ENCODE data around the gene ZSCAN22.

Gene ZSCAN22

DNA sequence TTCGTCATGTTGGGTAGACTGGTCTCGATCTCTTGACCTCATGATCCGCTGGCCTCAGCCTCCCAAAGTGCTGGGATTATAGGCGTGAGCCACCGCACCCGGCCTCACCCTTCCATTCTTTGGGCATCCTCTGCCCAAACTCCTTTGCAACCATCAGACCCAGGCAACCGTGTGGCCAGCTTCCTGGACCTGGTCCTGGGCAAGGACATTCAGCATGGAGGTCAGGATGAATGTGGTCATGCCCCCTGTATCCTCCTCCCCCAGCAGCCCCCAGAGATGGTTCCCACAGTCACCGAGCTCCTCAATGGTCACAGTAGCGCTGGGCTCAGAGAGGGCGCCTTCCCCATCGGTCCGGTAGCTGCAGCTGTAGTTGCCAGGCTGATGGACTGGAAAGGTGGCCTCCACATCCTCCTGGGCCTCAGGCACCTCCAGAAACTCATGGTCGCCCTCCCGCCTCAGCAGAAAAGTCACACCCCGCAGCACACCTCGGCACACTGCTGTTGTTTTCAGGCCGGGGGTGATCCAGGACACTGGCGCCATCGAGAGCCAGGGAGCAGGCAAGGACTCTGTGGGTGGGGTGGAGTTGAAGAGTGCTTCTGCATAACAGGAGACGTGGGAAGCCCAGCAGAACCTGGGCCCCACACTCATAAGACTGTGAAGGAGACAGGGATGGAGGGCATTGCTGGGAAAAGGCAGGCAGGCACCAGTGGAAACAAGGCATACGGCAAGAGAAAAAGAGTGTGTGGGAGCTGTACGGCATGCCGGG lies 25.4 kb downstream of the ZSCAN22 start:
- DNase-seq (ENCODE audit: low spot score): no peak

DNA sequence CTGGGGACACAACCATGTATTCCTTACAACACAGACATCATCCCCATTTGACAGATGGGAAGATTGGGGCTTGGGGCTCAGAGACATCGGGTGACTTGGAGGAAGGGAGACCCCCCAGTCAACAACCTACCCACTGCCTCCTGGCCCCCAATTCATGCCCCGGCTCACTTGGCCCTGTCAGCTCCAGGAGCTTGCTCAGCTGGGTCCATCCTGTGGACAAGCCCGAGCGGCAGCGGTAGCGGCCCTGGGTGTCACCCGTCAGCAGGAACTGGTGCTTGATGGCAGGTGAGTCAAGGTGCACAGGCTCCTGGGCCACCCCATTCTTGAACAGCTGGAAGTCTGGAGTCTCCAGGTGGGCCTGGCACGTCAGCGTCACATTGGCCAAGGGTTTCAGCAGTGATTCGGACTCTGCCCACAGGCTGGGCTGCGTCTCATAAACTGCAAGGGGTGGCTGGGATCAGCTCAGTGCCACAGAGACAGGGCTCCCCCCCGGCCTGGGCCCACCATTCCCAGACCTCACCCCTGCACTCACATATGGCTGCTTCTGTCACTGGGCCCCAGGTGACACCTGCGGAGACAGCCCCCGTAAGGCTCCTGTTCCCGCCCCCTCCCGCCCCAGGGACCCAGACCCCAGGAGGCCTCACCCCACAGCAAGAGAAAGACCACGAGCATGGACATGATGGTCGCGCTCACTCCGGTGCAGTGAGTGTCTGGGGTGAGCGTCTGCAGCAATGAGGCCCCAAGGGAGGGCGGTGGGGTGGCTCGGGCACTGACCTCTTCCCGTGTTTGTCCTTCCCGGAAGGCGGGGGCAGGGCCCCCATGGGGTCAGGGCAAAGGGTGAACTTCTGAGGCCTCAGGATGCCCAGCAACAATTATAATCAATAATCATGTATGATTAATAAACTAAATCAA lies 26.2 kb downstream of the ZSCAN22 start, which contains the start of gene A1BG:
Gene A1BG, minus strand, starts transcription at position 733 of the 912 bp plus-strand sequence. Its CDS starts 55 bp downstream, at position 678.
- DNase-seq (ENCODE audit: low spot score): no peak

DNA sequence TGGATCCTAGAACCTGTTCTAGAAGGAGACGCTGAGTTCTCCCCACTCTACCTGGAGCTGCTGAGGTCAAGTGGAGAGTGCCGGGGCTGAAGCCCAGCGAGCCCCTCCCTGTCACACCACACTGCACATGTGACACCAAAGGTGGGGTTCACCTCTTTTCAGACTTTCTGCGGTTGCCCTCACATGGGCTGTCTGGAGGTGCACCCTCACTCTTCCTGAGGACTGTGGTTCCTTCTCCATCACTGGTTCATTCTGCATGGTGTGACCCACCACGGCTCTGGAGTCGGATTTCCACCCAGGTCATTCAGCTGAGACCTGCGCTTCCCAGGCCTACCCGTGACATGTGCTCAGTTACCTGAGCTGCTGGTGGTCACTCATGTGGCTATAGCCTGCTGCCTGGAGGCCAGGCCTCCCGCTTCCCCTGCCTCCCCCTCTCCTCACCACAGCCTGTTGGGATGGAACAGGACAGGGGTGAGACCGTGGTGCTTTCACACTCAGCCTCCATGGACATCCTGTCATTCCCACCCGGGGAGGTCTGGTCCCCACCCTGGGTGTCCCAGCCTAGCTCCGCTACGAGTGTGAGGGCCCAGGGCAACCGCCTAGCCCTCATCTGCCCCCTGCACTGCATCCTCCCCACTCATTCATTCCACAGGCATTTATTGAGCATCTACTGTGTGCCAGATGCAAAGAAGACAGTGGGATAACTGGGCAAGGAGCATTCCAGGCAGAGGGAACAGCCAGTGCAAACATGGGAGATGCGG lies 27.1 kb downstream of the ZSCAN22 start:
- no peak for DNase-seq (ENCODE audit: low spot score)

DNA sequence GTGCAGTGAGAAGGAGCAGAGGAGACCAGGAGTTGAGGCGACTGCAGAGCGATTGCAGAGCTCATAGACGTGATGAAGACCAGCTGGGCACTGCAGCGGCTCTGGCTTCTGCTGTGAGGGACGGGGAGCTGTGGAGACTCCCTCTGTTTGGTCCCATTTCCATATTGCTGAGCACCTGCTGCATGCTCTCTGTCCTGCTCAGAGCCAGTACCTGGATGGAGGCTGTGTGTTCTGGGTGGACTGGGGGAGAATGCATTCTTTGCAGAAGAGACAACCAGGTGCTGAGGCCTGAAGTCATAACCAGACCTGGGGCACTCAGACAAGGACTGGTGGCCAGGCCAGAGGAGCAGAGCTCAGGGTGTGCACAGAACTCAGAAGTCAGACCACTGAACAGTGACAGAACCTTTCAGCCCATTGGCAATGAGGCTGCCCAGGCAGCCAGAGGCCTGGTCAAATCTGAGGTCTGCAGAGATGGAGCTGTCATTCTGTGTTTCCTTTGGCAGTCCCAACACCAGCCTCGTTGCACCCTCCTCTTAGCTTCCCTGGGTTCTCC lies 27.8 kb downstream of the ZSCAN22 start:
- no peak for DNase-seq (ENCODE audit: low spot score)

DNA sequence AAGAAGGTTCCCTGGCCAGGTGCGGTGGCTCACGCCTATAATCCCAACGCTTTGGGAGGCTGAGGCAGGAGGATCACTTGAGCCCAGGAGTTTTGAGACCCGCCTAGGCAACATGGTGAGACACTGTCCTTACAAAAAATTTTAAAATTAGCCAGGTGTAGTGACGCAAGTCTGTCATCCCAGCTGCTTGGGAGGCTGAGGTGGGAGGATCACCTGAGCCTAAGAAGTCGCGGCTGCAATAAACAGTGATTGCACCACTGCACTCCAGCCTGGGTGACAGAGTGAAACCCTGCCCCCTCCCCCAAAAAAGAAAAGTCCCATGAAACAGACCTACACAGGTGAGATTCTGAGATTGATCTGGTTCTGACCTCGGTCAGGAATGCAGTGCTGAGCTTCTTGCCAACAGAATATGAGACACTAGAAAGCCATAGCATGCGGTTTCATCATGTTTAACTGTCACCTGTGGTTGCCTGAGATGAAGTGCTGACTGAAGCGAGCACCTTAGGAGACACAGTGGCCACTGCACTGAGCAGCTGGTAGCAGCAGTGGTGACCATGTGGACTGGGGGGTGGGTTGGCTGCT lies 28.5 kb downstream of the ZSCAN22 start:
- no peak for DNase-seq (ENCODE audit: low spot score)

DNA sequence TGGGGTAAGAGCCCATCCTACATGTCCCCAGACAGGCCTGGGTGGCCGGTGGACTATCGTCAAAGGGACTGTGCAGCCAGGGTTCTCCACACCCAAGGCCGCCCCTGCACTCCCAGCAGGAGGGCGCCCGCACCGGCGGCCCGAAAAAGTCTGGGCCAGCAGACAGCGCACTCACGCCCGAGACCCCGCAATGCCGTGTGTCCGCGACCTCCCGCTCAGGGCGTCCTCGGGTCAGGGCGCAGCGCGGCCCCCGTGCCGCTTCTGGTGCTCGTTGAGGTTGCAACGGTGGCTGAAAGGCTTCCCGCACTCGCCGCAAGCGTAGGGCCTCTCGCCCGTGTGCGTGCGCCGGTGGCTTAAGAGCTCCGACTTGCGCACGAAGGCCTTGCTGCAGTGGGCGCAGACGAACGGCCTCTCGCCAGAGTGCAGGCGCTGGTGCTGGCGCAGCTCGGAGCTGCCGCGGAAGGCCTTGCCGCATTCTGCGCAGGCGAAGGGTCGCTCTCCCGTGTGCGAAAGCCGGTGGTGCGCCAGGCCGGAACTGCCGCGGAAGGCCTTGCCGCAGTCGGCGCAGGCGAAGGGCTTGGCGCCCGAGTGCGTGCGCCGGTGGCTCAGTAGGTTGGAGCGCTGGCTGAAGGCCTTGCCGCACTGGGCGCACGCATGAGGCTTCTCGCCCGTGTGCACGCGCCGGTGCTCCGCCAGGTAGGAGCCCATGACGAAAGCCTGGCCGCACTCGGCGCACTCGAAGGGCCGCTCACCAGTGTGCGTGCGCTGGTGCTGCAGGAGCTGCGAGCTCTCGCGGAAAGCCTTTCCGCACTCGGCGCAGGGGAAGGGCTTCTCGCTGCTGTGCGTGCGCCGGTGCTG lies 29.3 kb downstream of the ZSCAN22 start:
- DNase-seq (ENCODE audit: low spot score): no peak

DNA sequence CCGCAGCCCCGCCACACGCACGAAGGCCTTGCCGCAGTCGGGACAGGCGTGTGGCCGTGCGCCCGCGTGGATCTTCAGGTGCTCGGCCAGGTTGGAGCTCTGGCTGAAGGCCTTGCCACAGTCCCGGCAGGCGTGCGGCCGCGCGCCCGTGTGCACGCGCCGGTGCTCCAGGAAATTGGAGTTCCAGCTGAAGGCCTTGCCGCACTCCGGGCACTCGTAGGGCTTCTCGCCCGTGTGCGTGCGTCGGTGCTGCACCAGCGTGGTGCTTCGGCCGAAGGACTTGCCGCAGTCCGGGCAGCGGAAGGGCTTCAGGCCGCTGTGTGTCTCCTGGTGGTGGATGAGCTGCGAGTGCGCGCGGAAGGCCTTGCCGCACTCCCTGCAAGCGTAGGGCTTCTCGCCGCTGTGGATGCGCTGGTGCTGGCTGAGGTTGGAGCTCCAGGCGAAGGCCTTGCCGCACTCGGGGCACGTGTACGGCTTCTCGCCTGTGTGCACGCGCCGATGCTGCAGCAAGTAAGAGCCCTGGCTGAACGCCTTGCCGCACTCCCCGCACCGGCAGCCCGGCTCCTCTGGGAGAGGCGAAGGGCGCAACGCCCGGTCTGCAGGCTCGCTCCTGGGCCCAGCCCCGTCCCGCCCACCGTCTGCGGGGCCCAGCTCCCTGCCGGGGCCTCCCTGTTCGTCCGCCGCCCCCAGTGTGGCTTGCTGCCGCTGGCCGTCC lies 30.1 kb downstream of the ZSCAN22 start:
- no peak for DNase-seq (ENCODE audit: low spot score)

DNA sequence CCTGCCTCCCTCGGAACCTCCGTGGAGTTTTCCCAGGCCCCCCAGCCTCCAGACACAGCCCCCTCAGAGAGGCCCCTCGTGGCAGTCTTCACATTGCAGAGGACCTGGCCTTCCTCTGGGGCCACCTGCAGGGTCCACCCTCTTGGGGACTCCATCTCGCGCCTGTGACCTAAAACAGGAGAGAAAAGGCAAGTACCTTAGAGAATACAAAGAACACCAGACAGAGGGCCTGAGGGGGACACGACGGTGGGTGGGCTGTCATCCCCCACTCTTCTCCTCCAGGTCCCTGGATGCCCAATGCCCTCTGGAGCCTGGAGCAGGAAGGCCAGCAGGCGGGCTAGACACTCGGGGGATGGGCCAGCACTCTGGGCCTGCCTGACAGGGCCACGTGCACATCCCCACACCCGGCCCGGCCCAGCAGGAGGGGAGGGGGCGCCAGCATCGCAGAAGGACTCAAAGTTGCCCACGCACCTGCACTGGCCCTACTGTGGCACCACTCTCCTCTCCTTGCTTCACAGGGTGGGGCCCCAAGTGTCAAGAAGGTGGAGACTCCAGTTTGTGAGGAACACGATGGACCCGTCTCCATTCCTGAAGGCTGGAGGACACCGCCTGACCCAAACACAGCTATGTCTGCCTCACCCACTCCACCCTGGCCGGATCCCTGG lies 30.8 kb downstream of the ZSCAN22 start:
- DNase-seq (ENCODE audit: low spot score): no peak

DNA sequence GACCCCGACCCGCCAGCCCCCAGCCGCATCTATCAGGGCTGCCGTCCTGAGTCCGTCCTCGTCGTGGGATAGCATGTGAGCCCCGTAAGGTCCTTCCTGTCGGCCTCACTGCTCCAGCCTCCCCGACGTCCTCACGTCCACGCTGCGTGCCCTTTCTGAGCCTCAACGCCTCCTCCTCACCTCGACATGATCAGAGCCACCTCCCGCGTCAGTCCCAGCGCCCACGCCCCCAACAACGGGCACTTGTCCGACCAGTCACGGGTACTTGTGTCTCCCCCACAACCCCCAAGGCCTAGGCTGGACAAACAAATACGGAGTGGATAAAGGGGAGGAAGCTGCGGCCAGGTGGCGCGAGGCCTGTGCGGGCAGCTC lies 35.1 kb downstream of the ZSCAN22 start:
- no peak for DNase-seq (ENCODE audit: low spot score)

DNA sequence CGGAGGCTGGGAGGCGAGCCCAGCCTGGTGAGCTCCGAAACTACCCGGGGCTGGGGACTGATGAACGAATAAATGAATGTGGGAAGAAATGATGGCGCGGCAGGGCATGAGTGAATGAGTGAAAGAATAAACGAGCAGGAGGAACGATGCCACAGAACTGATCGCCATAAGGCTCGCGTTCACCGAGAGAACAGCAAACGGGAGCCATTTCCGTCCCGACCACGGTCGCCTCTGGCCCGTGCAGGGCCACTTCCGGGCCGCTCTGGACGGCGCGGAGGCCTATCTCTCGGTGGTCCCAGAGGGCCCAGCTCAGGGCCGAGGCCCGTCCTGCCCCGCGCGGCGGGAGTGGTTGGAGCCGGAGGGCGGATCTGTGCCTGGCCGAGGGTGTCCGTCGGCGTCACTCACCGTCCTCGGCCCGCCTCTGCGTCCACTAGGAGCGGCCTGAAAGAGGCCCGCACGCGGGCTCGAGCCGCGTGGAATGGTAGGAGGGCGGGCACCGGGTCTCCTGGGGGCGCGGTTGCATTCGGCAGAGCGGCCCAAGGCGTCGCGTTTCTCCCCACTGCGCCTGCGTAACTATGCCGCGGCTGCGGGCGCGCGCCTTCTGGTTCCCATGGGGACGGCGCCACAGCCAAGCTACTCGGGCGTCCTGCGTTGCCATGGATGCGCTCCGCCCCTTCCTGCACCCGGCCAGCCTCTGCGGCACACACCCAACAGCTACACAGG lies 35.6 kb downstream of the ZSCAN22 start, which contains the start of gene ZNF497:
Gene ZNF497, minus strand, starts transcription at position 480 of the 723 bp plus-strand sequence. CDS start 5,116 bp downstream, outside the sequence.
- peak; percentile 97 for DNase-seq (ENCODE audit: low spot score)

DNA sequence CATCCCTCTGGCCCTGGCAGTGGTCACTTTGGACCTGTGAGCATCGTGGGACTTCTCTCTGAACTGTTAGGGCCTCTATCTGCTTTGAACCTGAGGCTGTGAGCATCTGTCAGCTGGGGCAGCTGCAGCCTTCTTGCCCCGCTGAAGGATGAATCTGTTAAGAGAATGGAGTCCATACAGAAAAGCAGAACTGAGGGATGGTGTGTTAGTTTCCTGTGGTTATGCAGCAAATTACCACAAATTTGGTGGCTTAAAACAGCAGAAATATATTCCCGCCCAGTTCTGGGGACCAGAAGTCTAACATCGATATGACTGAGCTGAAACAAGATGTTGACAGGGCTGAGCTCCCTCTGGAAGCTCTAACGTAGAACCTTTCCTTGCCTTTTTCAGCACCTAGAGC lies 37.4 kb downstream of the ZSCAN22 start:
- DNase-seq (ENCODE audit: low spot score): peak; percentile 71

DNA sequence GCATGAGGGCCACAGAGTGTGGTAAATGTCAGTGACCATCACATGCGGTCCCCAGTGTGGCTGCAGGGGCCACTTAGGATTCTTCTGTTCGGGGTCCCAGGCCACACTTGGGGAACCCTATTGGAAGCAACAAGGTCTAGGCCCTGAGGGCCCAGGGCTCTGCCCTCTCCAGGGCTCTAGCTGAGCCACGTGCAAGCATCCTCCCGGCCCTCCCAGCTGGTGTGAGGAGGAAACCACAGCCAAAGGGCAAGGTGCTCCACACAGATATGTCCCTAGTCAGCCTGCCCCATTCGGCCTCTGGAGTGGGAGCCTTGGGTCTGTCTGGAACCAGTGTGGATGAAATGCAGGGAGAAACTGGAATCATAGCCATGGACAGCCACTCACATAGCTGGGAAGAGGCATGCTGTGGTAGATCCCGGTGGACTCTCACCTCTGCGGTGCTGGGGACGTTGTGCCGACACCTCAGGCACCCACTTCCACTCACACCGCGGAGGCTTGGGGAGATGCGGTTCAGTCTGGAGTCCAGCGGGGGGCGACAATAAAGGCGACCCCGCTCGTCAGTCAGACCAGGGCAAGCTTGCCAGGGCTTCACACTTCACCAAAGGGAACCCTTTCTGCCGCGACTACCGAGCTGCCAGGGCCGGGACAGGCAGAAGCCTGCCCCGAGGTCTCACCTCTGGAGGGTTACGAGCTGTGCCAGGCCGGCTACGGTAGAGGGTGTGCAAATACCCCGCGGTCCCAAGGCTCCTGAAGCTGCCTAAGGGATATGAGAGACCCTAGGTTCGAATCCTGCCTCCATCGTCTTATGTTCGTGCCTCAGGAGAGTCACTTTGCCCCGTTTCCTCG lies 40.0 kb downstream of the ZSCAN22 start:
- no peak for DNase-seq (ENCODE audit: low spot score)

DNA sequence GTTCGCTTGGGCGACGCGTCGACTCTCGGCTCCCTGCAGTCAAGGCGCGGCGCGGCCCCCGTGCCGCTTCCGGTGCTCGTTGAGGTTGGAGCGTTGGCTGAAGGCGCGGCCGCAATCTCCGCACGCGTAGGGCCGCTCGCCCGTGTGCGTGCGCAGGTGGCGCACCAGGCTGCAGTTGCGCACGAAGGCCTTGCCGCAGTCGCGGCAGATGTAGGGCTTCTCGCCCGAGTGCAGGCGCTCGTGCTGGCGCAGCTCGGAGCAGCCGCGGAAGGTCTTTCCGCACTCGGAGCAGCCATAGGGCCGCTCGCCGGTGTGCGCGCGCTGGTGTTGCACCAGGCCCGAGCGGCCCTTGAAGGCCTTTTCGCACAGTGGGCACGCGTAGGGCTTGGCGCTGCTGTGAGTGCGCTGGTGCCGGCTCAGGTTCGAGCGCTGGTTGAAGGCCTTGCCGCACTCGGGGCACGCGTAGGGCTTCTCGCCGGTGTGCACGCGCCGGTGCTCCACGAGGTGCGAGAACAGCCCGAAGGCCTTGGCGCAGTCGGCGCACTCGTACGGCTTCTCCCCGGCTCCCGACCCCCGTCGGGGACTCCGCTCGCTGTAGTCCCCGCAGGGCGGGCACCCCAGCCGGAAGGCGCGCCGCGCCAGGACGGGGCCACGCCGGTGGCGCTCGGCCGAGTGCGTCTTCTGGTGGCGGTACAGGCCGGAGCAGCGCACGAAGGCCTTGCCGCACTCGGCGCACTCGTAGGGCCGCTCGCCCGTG lies 41.1 kb downstream of the ZSCAN22 start:
- no peak for DNase-seq (ENCODE audit: low spot score)

DNA sequence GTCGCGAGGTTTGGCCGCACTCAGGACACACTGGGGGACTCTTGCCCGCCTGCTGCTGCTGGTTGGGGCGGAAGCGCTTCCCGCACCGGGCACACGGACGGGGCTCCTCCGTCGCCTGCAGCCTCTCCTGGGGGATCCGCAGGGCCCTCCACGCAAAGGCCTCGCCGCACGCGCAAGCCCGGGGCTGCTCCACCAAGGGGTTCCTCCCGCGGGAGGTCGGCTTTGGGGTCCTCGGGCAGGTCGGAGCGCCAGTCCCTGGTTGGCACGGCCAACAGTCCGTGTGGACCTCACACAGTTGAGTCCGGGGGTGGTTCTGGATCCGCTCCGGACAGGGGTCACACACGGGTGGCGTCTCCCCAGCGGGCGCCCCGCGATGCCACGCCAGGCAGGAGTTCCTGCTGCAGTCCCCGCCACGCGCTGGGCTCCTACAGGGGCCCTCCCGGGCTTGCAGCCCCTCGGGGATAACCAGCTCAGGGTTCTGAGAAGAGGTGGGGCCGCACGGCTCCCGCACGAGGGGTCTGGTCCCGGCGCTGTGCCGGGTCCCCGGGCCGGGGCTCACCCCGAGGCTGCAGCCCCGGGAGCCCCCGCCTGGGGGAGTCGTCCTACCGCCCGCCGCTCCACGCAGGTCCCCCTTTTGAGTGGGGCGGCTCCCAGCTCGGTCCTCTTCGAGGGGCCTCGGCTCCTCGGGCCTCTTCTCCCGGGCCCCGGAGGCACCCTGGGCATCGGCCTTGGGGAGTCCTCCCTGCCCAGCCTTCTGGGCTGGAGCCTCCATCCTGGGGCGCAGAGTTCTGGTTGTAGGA lies 42.0 kb downstream of the ZSCAN22 start:
- no peak for DNase-seq (ENCODE audit: low spot score)

DNA sequence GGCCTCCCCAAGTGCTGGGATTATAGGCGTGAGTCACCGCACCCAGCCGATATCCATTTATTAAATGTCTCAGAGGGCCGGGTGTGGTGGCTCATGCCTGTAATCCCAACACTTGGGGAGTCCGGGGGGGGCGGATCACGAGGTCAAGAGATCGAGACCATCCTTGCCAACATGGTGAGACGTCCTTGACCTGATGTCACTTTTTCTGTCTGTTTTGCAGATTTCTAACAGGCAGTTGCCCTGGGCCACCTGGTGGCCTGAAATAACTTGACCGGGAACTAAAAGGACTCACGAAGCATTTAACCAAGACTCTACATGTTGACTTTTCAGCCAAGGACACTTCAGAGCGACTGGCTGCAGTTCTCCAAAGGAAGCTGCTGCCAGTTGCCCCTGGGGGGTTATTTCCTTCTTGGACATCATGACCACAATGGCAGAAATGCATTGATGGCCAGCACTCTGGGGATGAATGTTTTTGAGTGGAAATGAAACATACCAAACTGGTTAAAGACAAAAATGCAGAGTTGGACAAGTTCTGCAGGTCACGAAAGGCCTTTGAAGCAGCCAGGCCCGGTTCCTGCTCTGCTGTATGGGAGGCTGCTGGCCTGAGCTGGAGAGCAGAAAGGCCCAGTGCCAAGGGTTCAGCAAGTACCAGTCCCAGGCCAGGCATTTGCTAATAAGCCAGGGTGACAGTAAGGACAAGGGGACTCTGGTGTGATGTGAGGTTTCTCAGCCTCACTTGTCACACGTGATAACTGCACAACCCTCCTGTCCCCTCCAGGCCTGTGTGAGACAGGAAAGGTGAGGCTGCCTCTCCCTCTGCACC lies 45.7 kb downstream of the ZSCAN22 start:
- no peak for DNase-seq (ENCODE audit: low spot score)

Measured in NAMALWA (cell line).